HepG2 (cell line): Measurements from ENCODE around the gene CD96. TPM values are rescaled to one million over a fixed set of nuclear protein-coding genes. Genes with fewer than 3 reads are reported as not detected.

Experiments
- ATAC-seq: fragments of 200-7000 bp; cut with Tn5 transposase; 3 replicates; pipeline ENCODE4 v1.9.1; 2020; ENCODE audit warnings: mild to moderate bottlenecking, moderate library complexity
- BruUV-seq: library from RNA; stranded (reverse); fragments of 400-500 nt; replicated peaks from 2 replicates; lab custom pipeline; 2021; lab: Mats Ljungman, UMichigan
- CTCF ChIA-PET: fragments of 300-600 bp; formaldehyde crosslinking; extraction: SDS; loops from one replicate; lab custom pipeline; 2021; ENCODE audit warnings: low total read pairs, inconsistent platforms, low intra/inter-chr PET ratio; lab: Yijun Ruan, JAX
- POLR2A ChIA-PET: fragments of 350-600 bp; sonication (Branson Sonifier 250); formaldehyde crosslinking; loops from one replicate; lab custom pipeline; 2020; ENCODE audit warnings: antibody characterized with exemption, inconsistent platforms; lab: Yijun Ruan, JAX
- DNase-seq: peaks from one replicate; pipeline ENCODE4 v3.0.0-alpha.2; 2015; ENCODE audit warnings: low spot score
- FAIRE-seq: peaks from 3 replicates; lab custom pipeline; 2011; peaks lifted over from hg19 to GRCh38; lab: Jason Lieb, UNC
- H2AFZ ChIP-seq: one replicate; pipeline ENCODE4 v1.6.1; 2011; ENCODE audit warnings: low read length, inconsistent platforms
- H3K27ac ChIP-seq: fragments of 300-600 bp; 3 replicates; pipeline ENCODE4 v1.8.0; 2011; ENCODE audit warnings: mixed run types, mild to moderate bottlenecking, mixed read lengths, low read length, inconsistent platforms; ENCODE audit not compliant: insufficient read depth; ENCODE audit errors: extremely low read length
- H3K27me3 ChIP-seq, 2 experiments: fragments of 200-600 bp in 1 of 2; 2 replicates in 1 of 2; 3 replicates in 1 of 2; pipeline versions ENCODE4 v1.6.0 to v1.8.0; 2011; ENCODE audit warnings: low read length in 2 of 2, mild to moderate bottlenecking in 2 of 2, moderate library complexity in 2 of 2, inconsistent platforms in 1 of 2; ENCODE audit not compliant: insufficient read depth in 2 of 2, control insufficient read depth in 1 of 2
- H3K36me3 ChIP-seq, 2 experiments: fragments of 200-600 bp in 1 of 2; replicated peaks in 1 of 2; 2 replicates in 1 of 2; 3 replicates in 1 of 2; pipeline versions ENCODE4 v1.5.1 to v1.8.0; 2011; ENCODE audit warnings: low read length in 2 of 2, inconsistent platforms in 1 of 2; ENCODE audit not compliant: insufficient read depth in 2 of 2, control insufficient read depth in 1 of 2
- H3K4me1 ChIP-seq: 2 replicates; pipeline ENCODE4 v1.5.1; 2012; ENCODE audit warnings: low read length, inconsistent platforms; ENCODE audit not compliant: insufficient read depth
- H3K4me2 ChIP-seq: 2 replicates; pipeline ENCODE4 v1.6.0; 2011; ENCODE audit warnings: low read depth, low read length, inconsistent platforms
- H3K4me3 ChIP-seq, 3 experiments: fragments of 200-600 bp in 1 of 3; sonication (generic), shearing (Covaris generic) in 1 of 3; replicated peaks in 1 of 3; 2 replicates each; pipeline ENCODE4 v1.5.1; 2011 to 2016; ENCODE audit warnings: low read length in 3 of 3, inconsistent platforms in 2 of 3, low read depth in 2 of 3, mild to moderate bottlenecking in 2 of 3, control low read depth in 1 of 3, mixed read lengths in 1 of 3; ENCODE audit not compliant: insufficient read depth in 1 of 3
- H3K79me2 ChIP-seq: one replicate; pipeline ENCODE4 v1.6.1; 2011; ENCODE audit warnings: low read length, inconsistent platforms; ENCODE audit not compliant: insufficient read depth
- H3K9ac ChIP-seq: 2 replicates; pipeline ENCODE4 v1.6.0; 2011; ENCODE audit warnings: mild to moderate bottlenecking, low read depth, low read length, inconsistent platforms; ENCODE audit not compliant: insufficient read depth
- H3K9me3 ChIP-seq: 2 replicates; pipeline ENCODE4 v1.5.1; 2012; ENCODE audit warnings: mild to moderate bottlenecking, low read length
- H4K20me1 ChIP-seq: 2 replicates; pipeline ENCODE4 v1.6.0; 2011; ENCODE audit warnings: inconsistent platforms, mild to moderate bottlenecking, low read length, moderate library complexity; ENCODE audit not compliant: insufficient read depth
- AGO2 ChIP-seq: fragments of 200-400 bp; formaldehyde crosslinking; optimal IDR thresholded peaks from 2 replicates; pipeline ENCODE3; 2017; ENCODE audit warnings: mild to moderate bottlenecking, low read depth, low read length, moderate library complexity
- CENPT ChIP-seq: sonication (generic); formaldehyde crosslinking; IDR thresholded peaks from 2 replicates; pipeline ENCODE4 v1.8.0; 2022; ENCODE audit warnings: low read depth, mild to moderate bottlenecking, moderate library complexity, missing genetic modification reagents
- CHCHD3 ChIP-seq: sonication (generic); formaldehyde crosslinking; IDR thresholded peaks from 2 replicates; pipeline ENCODE4 v1.8.0; 2022; ENCODE audit warnings: mild to moderate bottlenecking, missing genetic modification reagents, moderate library complexity
- HOXA9 ChIP-seq: sonication (generic); formaldehyde crosslinking; IDR thresholded peaks from 2 replicates; pipeline ENCODE4 v1.8.1; 2022; ENCODE audit warnings: missing genetic modification reagents, mild to moderate bottlenecking, moderate library complexity, borderline replicate concordance
- KAT7 ChIP-seq: IDR thresholded peaks from 2 replicates; pipeline ENCODE4 v1.6.1; 2018; ENCODE audit warnings: borderline replicate concordance, missing compliant biosample characterization
- NCOA2 ChIP-seq: sonication (generic); formaldehyde crosslinking; IDR thresholded peaks from 2 replicates; pipeline ENCODE4 v1.8.0; 2022; ENCODE audit warnings: inconsistent platforms
- PAWR ChIP-seq: sonication (generic); formaldehyde crosslinking; IDR thresholded peaks from 2 replicates; pipeline ENCODE4 v1.4.0; 2020; ENCODE audit warnings: missing genetic modification reagents, mild to moderate bottlenecking, borderline replicate concordance
- RELA ChIP-seq: sonication (generic); formaldehyde crosslinking; IDR thresholded peaks from 2 replicates; pipeline ENCODE4 v1.4.0; 2020; ENCODE audit warnings: missing genetic modification reagents
- SCMH1 ChIP-seq: sonication (generic); formaldehyde crosslinking; IDR thresholded peaks from 2 replicates; pipeline ENCODE4 v1.9.0; 2021; ENCODE audit warnings: missing genetic modification reagents, mild to moderate bottlenecking, borderline replicate concordance
- SNAI1 ChIP-seq: sonication (generic); formaldehyde crosslinking; IDR thresholded peaks from 2 replicates; pipeline ENCODE4 v1.5.0; 2020; ENCODE audit warnings: mild to moderate bottlenecking, missing genetic modification reagents, borderline replicate concordance
- ZKSCAN1 ChIP-seq: fragments of 150-350 bp; IDR thresholded peaks from 2 replicates; pipeline ENCODE4 v1.6.1; 2014; ENCODE audit warnings: low read length
- ZNF512B ChIP-seq: sonication (generic); formaldehyde crosslinking; IDR thresholded peaks from 2 replicates; pipeline ENCODE4 v1.5.1; 2020; ENCODE audit warnings: missing genetic modification reagents, mild to moderate bottlenecking, borderline replicate concordance
- ZNF543 ChIP-seq: sonication (generic); formaldehyde crosslinking; IDR thresholded peaks from 2 replicates; pipeline ENCODE4 v1.4.0; 2020; ENCODE audit warnings: mild to moderate bottlenecking, missing genetic modification reagents
- ZNF7 ChIP-seq: IDR thresholded peaks from 2 replicates; pipeline ENCODE4 v1.6.1; 2016; ENCODE audit warnings: missing biosample characterization, missing genetic modification reagents
- ZNF816 ChIP-seq: sonication (generic); formaldehyde crosslinking; IDR thresholded peaks from 2 replicates; pipeline ENCODE4 v1.8.0; 2022; ENCODE audit warnings: missing genetic modification reagents, mild to moderate bottlenecking, borderline replicate concordance
- ZSCAN29 ChIP-seq: sonication (generic); formaldehyde crosslinking; conservative IDR thresholded peaks from 2 replicates; pipeline ENCODE4 v1.4.0; 2020; ENCODE audit warnings: mild to moderate bottlenecking, missing genetic modification reagents
- ZXDC ChIP-seq: sonication (generic); formaldehyde crosslinking; IDR thresholded peaks from 2 replicates; pipeline ENCODE4 v1.5.0; 2020; ENCODE audit warnings: mild to moderate bottlenecking, missing genetic modification reagents
- WGBS: methylation state at CpG from one replicate; pipeline ENCODE4 v1.1.6; 2017; ENCODE audit warnings: low lambda C conversion rate; 5-methylcytosine and 5-hydroxymethylcytosine counted together
- in situ Hi-C: cut with HindIII; loops from 2 replicates; pipeline ENCODE4 v1.10.0; 2017; ENCODE audit warnings: low pct_unique_long_range_greater_than_20kb; ENCODE audit not compliant: extremely low pct_ligation_motif_present
- intact Hi-C: fragments of 100-400 bp; cut with micrococcal nuclease; formaldehyde crosslinking; loops from one replicate; pipeline ENCODE4 v1.10.0; 2022; ENCODE audit not compliant: unreplicated experiment
- polyA plus RNA-seq, 8 experiments: library from polyadenylated mRNA; depleted of rRNA in 3 of 8; stranded (reverse) in 7 of 8; unstranded in 1 of 8; fragments of >200 nt; fragmentation: Illumina TruSeq in 4 of 8; extraction: Trizol in 4 of 8; gene quantifications; 2 replicates each; pipeline versions ENCODE4 v1.2.1 to v1.2.3, GENCODE V29; 2011 to 2016; ENCODE audit warnings: low read depth in 4 of 8, missing spikeins in 1 of 8, mixed read lengths in 1 of 8; ENCODE audit not compliant: insufficient read depth in 1 of 8
- total RNA-seq, 5 experiments: library from RNA; depleted of rRNA; stranded (reverse); fragments of >200 nt; fragmentation: Illumina TruSeq; extraction: Trizol; gene quantifications; 2 replicates each; pipeline ENCODE4 v1.2.3, GENCODE V29; 2016; ENCODE audit warnings: low read depth in 1 of 5
- TF ChIP-seq, protein P1 (sequence below): sonication (generic); formaldehyde crosslinking; IDR thresholded peaks from 2 replicates; pipeline ENCODE4 v1.8.1; 2023; ENCODE audit warnings: missing genetic modification reagents, mild to moderate bottlenecking, borderline replicate concordance
- TF ChIP-seq, protein P2 (sequence below): sonication (generic); IDR thresholded peaks from 2 replicates; pipeline ENCODE4 v1.6.1; 2016; ENCODE audit warnings: low read depth, borderline replicate concordance

Gene CD96
- total and polyA plus RNA-seq, 2 of the 13 experiments (the other 11 are each of a cell fraction or from before 2014, with no cell fraction given): not detected

DNA sequence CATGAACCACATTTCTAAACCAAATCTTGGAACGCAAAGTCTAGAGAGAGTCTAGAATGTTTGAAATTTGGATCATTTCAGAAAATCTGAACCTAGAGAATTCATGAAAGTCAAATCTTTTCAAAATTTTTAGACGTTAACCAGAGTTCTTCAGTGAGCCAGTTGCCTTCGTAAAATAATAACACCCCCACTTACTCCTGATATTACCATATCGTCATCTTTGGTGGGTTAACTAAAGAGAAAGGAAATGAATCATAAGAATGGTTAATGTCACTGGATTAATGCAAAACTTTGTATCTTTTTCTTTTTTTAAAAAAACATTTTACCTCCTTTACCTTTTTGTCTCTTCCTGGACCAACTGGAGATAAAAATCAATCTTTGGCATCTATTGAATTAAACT lies 54.3 kb downstream of the CD96 start:
- WGBS: 24% methylated on average over 4 of the region's 4 CpGs
- TF ChIP-seq ZNF816 (CRISPR knock-in tag) (no peak), ZNF512B (CRISPR knock-in tag) (no peak), SCMH1 (CRISPR knock-in tag) (no peak), ZXDC (CRISPR knock-in tag) (no peak), ZKSCAN1 (no peak), HOXA9 (CRISPR knock-in tag) (no peak), NCOA2 (CRISPR knock-in tag) (no peak), KAT7 (CRISPR knock-in tag) (no peak), RELA (CRISPR knock-in tag) (no peak), ZNF7 (CRISPR knock-in tag) (no peak), ZNF543 (no peak), ZSCAN29 (no peak), AGO2 (no peak), CHCHD3 (CRISPR knock-in tag) (no peak), PAWR (CRISPR knock-in tag) (no peak), SNAI1 (CRISPR knock-in tag) (no peak), CENPT (no peak)
- TF ChIP-seq, protein P1, sequence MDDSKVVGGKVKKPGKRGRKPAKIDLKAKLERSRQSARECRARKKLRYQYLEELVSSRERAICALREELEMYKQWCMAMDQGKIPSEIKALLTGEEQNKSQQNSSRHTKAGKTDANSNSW (CRISPR knock-in tag): no peak
- TF ChIP-seq, protein P2, sequence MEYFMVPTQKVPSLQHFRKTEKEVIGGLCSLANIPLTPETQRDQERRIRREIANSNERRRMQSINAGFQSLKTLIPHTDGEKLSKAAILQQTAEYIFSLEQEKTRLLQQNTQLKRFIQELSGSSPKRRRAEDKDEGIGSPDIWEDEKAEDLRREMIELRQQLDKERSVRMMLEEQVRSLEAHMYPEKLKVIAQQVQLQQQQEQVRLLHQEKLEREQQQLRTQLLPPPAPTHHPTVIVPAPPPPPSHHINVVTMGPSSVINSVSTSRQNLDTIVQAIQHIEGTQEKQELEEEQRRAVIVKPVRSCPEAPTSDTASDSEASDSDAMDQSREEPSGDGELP: no peak

More for the DNA sequence above, 54.3 kb downstream of the CD96 start:
- Histone ChIP-seq H3K4me2 (no peak overlapping the region), H3K4me1 (no peaks in the 10 kb centered on the region), H4K20me1 (no peaks in the 10 kb centered on the region), H2AFZ (no peak overlapping the region), H3K79me2 (no peaks in the 10 kb centered on the region), H3K9ac (no peak overlapping the region), H3K27me3 (no peaks in the 10 kb centered on the region; a peak in 1 of 5 replicates), H3K9me3 (no peaks in the 10 kb centered on the region), H3K27ac (no peak overlapping the region), H3K36me3 (no peaks in the 10 kb centered on the region), H3K4me3 (no peak overlapping the region)
- ChIA-PET CTCF (no interaction called here), POLR2A (no interaction called here)
- DNase-seq (no peak), FAIRE-seq (no peak), ATAC-seq (no peak)
- intact Hi-C loops (no loop called here), in situ Hi-C loops (no loop called here)
- BruUV-seq: no TSS peak
